Stimulated activated CD8-positive, alpha-beta memory T cell treated with anti-CD3 and anti-CD28 coated beads, Interleukin-15, amount 100 ng/mL, for 4 hours (primary cell): Measurements from ENCODE around the gene PERCC1.
"Not testable (repeated sequence)": the region's sequence is repeated elsewhere in the genome, so short reads cannot be mapped to it uniquely, and the experiment has no call there.

Source experiments
- DNase-seq, 2 donors: peaks; one replicate each; pipeline ENCODE4 v3.0.0-alpha.2; 2020; ENCODE audit warnings: low read depth in 2 of 2

The PERCC1 gene

GRCh38 chr16:1434644-1435592 is 4.0 kb downstream of the PERCC1 start:
- DNase-seq, result no peak

GRCh38 chr16:1435921-1436697 is 5.2 kb downstream of the PERCC1 start:
- DNase-seq, result no peak

- no peak for DNase-seq
These were observed 6.0 kb downstream of the PERCC1 start for GRCh38 chr16:1436731-1437355.

GRCh38 chr16:1437606-1438005 is 6.7 kb downstream of the PERCC1 start:
- DNase-seq, result no peak

GRCh38 chr16:1438229-1439057 is 7.6 kb downstream of the PERCC1 start:
- no peak for DNase-seq

DNA sequence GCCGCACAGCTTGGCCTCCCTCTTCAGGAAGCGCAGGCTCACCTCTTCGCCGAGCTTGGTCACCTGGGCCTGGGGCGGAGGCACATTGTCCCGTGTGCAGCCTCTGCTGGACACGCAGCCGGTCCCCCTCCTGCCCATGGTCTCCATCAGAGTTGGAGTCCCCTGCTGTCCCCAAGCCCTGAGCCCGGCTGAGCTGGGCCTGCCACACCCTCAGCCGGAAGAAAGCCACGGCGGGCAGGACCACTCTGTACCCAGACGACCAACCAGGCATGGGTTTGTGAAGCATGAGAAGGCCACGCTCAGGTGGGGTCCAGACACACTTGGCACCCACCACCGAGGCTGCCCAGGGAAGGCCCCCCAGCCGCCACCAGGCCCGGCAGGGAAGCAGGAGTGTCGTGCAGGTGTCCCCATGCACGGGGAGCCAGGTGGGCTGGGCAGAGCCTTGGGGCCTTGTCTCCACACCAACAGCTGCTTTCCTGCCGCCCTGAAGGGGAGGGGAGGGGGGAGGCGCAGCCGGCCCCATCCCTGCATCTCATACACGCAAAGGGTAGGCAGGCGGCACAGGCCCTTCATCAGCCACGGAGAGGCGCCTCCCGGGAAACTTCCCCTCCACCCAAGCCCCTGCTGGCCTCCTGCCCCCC is 8.3 kb downstream of the PERCC1 start:
- DNase-seq, result no peak

GRCh38 chr16:1439699-1440074 is 8.8 kb downstream of the PERCC1 start:
- not testable (repeated sequence) for DNase-seq

- DNase-seq, result no peak
These were observed 10.5 kb downstream of the PERCC1 start for GRCh38 chr16:1441391-1441829.

DNA sequence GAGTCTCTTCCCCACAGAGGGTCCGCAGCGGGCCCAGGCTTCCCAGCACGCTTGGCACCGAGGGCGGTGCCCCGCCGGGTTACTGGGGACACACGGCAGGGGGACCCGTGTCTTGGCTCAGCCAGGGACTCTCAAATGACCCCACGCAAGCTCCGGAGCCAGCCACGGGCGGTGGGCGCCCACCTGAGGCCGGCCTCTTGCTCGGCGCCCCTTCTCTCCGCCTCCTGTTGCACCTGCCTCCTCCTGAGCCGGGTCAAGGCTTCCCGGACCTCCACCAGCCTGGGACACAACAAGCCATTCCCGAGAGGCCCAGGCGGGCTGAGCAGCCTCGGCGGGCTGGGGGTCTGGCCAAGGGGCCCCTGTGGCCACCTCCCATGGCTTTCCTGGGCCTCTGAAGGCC is 11.8 kb downstream of the PERCC1 start:
- DNase-seq, result no peak

- DNase-seq, result no peak
These were observed 12.6 kb downstream of the PERCC1 start for GRCh38 chr16:1443403-1443973.

- no peak for DNase-seq
These were observed 13.3 kb downstream of the PERCC1 start, which contains the start of gene CCDC154 for GRCh38 chr16:1443980-1444729. CCDC154 (minus strand) TSS chr16:1444556; CDS start chr16:1444322, 234 bp downstream.

DNA sequence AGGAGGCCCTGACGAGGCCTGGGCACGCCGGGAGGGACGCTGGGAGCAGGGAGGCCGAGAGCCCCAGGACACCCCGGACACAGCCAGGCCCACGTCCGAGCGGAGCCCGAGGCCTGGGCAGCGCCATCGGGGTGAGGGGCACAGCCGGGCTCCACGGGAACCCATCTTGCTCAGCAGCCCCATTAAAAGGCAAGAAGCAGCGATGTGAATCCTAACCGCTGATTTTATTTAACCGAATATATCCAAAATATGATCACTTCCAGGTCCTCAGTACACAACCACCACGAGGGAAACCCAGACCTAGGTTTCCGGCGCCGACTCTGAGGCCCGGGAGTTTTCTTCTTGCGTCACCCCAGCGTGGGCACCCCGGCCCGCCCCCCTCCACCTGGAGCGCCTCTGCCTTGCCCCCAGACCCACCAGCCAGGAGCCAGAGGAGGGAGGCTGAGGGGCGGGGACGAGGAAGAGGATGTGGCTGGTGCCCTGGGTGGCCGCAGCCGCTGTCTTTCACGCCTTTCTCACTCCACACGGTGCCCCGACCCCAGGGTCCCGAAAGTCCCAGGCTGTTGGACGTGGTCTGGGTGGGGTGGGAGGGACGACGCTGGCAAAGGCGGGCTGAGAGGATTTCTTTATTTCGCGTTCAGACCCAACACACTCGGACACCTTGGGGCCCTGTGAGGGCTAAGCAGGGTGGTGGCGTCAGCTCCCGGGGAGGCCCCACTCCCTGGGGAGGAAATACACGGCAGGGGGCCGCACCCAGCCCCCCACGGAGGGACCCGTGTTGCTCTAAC is 14.0 kb downstream of the PERCC1 start:
- DNase-seq, result no peak

DNA sequence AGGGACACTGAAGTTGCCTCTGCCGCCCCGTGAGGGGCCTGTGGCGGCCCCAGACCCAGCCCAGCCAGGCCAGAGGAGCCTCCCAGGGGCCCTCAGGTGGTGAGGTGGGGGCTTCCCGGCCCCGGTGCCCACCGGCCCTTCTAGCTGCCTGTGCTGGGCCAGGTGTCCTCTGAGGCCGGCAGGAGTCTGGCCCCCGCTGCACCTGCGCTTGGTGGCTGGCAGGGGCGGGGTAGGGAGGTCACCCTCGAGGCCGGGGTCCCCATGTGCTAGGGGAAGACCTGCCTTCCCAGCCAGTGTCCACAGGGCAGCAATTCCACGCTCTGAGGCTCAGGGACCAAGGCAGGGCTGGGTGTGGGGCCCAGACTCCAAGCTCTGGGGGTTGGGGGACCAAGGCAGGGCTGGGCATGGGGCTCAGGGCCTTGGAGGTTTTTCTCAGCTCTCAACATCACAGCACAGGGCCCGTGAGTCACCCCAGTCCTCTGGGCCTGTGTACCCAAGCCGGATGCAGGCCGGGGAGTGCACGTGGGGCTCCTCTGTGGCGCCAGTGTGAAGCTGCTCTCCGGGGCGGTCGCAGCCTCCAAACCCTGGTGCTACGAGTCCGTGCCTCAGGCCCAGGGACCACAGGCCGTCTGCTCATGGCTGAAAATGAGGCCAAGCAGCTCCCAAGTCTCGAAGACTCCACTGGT is 14.8 kb downstream of the PERCC1 start:
- no peak for DNase-seq

DNA sequence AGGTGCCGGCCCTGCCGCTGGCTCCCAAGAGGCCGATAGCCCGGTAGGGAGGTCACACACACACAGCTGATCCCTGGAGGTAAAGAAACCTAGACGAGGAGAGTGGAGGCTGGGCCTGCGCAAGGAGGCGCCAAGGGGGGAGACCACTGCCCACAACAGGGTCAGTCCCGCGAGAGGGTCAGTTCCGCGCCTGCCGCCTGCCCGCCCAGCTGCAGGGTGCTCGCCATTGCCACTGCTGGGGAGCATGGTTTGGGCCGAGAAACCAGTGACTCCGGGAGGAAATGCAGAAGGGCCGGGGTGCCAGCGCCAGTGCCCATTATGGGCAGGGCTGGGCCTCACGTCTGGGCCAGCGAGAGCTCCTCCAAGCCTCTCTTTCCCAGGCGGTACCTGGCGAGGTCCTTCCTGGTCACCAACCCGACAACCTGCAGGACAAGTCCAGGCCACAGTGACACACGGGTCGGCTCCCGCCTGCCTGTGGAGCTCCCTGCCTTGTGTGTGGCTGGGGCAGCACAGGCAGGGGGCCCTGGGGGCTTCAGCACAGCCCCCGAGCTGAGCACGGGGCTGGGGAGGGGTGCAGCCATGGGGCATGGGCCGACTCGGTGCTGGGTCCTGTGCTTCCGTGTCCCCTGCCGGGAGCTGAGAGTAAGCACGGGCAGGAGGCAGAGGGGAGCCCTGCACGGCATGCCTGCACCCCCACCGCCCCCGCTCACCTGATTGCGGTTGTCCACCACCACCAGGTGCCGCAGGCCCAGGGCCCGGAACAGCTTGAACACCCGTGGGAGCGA is 15.6 kb downstream of the PERCC1 start:
- no peak for DNase-seq

DNA sequence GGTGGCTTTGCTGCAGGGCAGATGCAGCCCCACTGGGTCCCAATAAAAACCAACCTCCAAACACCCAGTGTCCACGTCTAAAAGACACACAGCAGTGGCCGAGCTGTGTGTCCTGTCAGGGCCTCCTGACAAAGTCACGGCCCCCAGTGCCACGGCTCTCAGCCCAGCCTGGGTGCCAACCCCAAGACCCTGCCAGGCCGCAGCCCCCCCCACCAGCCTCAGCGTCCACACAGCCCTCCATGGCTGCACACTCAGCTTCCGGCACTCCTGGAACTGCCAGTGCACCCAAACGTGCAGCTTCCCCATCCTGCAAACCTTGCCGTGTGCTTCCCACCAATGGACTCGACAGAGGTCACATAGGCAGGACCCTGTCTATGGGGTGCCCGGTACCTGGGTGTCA is 17.1 kb downstream of the PERCC1 start:
- DNase-seq, result no peak

DNA sequence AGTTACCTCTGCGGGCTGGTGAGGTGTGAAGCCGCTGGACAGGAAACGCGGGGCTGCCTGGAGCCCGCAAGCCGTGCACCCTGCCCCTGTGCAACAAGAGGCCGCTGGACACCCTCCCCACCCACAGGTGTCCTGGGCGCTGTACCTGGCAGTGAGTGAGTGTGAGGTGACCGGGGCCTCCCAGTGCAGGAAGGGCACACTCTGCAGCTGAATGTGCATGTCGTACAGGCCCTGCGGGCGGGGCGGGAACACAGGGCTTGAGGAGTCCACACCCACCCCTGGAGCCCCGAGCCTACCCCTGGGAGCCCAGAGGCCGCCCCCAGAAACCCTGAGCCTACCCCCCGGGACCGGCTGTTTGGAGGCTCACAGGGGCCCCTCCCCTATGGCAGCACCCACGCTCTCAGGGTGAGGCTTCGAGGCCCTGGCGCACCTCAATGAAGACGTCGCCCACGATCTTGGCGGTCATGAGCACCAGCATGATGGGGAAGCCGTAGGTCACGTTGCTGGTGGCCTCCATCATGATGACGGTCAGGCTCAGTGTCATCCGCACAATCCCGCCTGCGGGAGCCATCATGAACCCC is 17.7 kb downstream of the PERCC1 start:
- DNase-seq, result no peak

GRCh38 chr16:1449201-1449788 is 18.4 kb downstream of the PERCC1 start:
- DNase-seq, result no peak
